ES-I3 (cell line): ENCODE results near the gene RNF144B.
"Not testable (repeated sequence)": the region's sequence is repeated elsewhere in the genome, so short reads cannot be mapped to it uniquely, and the experiment has no call there.

Source experiments
- H3K36me3 ChIP-seq: 2 replicates; pipeline ENCODE4 v1.6.1; 2013; ENCODE audit warnings: mild to moderate bottlenecking, low read length, control low read depth, moderate library complexity; ENCODE audit not compliant: insufficient read depth
- H3K4me1 ChIP-seq: 2 replicates; pipeline ENCODE4 v1.6.1; 2013; ENCODE audit warnings: mild to moderate bottlenecking, control low read depth, low read length; ENCODE audit not compliant: insufficient read depth
- H3K9ac ChIP-seq: 2 replicates; pipeline ENCODE4 v1.6.1; 2013; ENCODE audit warnings: low read depth, mild to moderate bottlenecking, low read length, moderate library complexity
- H3K9me3 ChIP-seq: 2 replicates; pipeline ENCODE4 v1.6.1; 2013; ENCODE audit warnings: mild to moderate bottlenecking, low read length, moderate library complexity; ENCODE audit not compliant: control insufficient read depth, insufficient read depth

Gene RNF144B

DNA sequence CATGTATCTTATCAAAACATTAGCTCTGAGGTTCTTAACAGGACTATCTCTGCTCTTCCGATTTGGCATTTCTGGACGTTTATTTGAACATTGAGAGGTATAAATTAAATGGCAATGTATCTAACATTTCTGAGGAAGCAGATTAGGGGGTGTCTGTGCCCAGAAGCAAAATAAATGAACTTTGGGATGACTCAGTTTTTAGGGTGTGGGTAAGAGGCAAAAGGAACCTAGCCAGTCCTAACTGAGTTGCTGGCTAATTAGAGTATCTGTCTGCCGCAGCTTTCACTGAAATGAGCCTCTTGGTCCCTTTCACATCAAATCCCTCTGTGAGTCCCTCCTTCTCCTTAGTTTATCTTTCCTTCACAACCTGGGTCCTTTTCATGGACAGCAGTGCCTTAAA lies 1.1 kb downstream of the RNF144B start:
- no peaks in the 10 kb centered on the region for H3K9me3 ChIP-seq
- peak overlapping the region; percentile 77 for H3K9ac ChIP-seq
- H3K36me3 ChIP-seq, result no peaks in the 10 kb centered on the region
- H3K4me1 ChIP-seq, result peaks cover 15% of the 10 kb centered on the region; the same call in 1 of the 2 replicates

DNA sequence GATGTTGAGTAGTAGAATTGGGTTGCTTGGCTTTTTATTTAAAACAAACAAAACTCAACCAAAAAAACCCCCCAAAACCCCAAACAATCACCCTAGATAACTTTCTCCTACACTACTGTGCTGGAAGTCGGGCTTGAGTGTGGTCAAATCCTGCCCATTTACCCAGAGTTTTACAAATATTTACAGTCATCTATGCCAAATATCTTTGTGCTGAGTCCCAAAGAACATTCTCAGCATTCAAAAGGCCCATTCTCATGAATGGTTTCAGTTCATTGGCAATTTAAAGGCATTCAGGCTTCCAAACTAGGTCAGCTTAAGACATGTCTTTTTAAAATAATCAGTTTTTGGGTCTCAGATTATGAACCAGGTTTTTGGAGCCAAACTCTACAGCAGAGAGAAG lies 1.8 kb downstream of the RNF144B start:
- Histone ChIP-seq H3K4me1 (peaks cover 15% of the 10 kb centered on the region; the same call in 1 of the 2 replicates), H3K9ac (peak overlapping the region; percentile 77), H3K36me3 (no peaks in the 10 kb centered on the region), H3K9me3 (no peaks in the 10 kb centered on the region)

DNA sequence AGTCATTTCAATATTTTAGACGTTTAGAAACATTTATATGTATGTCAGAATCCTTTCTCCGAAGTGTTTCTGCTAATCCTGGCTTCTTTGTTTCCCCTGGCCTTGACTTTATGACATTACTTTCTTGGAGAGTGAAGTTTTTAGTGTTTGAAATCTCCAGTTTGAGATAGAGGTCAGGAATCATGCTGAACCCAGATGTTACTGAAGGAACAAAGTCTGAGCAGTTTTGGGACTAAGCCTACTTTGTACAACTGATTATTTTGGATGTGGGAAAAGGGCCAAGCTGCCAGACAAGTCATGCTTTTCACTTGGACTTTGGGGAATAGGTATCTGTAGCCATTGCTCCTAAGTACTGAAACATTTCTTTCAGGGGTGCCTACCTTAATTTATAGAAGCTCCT lies 2.3 kb downstream of the RNF144B start:
- H3K4me1 ChIP-seq, result peaks cover 15% of the 10 kb centered on the region; the same call in 1 of the 2 replicates
- no peaks in the 10 kb centered on the region for H3K9me3 ChIP-seq
- no peaks in the 10 kb centered on the region for H3K36me3 ChIP-seq
- H3K9ac ChIP-seq, result peak overlapping the region; percentile 12; the same call in 1 of the 2 replicates

GRCh38 chr6:18390476-18390875 lies 3.3 kb downstream of the RNF144B start:
- no peaks in the 10 kb centered on the region for H3K9me3 ChIP-seq
- H3K9ac ChIP-seq, result no peak overlapping the region
- peaks cover 21% of the 10 kb centered on the region; the same call in 1 of the 2 replicates for H3K4me1 ChIP-seq
- H3K36me3 ChIP-seq, result no peaks in the 10 kb centered on the region

GRCh38 chr6:18391023-18391422 lies 3.9 kb downstream of the RNF144B start:
- H3K4me1 ChIP-seq, result peaks cover 27% of the 10 kb centered on the region; the same call in 1 of the 2 replicates
- no peaks in the 10 kb centered on the region for H3K9me3 ChIP-seq
- no peak overlapping the region for H3K9ac ChIP-seq
- H3K36me3 ChIP-seq, result no peaks in the 10 kb centered on the region

DNA sequence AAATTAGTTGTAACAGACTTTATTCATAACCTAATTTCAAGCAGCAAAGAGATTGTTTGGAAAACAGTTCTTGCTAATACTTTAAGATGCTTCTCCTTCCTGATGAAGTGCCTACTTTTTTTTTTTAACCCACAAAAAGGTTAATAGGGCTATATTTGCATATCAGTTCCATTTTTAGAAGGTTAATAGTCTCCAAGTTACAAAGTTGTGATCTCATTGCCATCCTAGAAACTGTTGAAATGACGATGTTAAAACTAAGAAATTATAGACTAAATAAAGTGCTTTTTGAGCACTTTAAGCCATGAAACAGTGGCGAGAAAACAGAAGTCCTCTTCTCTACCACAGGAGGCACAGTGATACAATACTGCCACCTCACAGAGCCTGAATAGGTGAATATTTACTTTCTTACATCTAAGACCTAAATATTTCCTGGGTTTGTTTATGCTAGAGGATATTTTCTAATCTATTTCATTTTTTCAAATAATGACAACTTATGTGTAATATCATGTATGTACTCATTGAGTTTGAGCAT lies 5.3 kb downstream of the RNF144B start:
- no peak overlapping the region for H3K9ac ChIP-seq
- H3K4me1 ChIP-seq, result peaks cover 28% of the 10 kb centered on the region
- H3K9me3 ChIP-seq, result no peaks in the 10 kb centered on the region
- no peaks in the 10 kb centered on the region; the same call in 1 of the 2 replicates for H3K36me3 ChIP-seq

GRCh38 chr6:18393698-18394097 lies 6.5 kb downstream of the RNF144B start:
- Histone ChIP-seq H3K9me3 (no peaks in the 10 kb centered on the region), H3K36me3 (no peaks in the 10 kb centered on the region; the same call in 1 of the 2 replicates), H3K9ac (no peak overlapping the region), H3K4me1 (peaks cover 28% of the 10 kb centered on the region)

DNA sequence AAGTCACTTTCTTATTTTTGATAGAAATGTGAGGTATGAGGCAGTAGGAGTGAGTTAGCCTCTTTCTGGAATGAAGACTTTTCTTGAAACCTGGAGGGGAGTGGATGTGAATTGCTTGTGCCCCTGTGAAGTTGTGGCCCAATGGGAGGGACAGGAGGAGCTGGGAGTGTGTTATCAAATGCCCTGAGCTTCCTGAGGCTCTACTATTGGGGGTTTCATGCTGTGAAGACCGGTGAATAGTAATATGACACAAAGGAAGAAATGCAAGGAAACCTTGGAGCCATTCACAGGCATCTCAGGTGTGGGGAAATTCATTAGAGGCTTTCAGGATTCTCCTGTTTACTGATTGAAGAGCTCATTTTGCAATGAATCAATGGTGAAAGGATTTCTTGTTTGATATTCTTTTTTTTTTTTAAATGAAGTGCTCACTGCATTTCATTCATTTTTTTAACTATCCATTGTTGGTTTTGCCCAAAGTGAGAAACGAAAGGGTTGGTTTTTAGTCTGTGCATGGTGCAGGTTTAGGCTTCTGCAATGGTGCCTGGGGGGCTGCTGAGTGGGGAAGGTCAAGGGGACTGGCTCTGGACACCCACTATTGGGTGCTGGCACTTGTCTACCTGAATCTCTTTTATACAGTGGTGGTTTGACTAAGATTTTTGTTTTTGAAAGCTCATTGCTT lies 8.2 kb downstream of the RNF144B start:
- no peaks in the 10 kb centered on the region; the same call in 1 of the 2 replicates for H3K36me3 ChIP-seq
- H3K9ac ChIP-seq, result no peak overlapping the region
- no peaks in the 10 kb centered on the region for H3K9me3 ChIP-seq
- peaks cover 29% of the 10 kb centered on the region for H3K4me1 ChIP-seq

GRCh38 chr6:18395856-18396197 lies 8.7 kb downstream of the RNF144B start:
- no peaks in the 10 kb centered on the region; the same call in 1 of the 2 replicates for H3K36me3 ChIP-seq
- H3K9ac ChIP-seq, result no peak overlapping the region
- no peaks in the 10 kb centered on the region for H3K9me3 ChIP-seq
- peaks cover 30% of the 10 kb centered on the region for H3K4me1 ChIP-seq

DNA sequence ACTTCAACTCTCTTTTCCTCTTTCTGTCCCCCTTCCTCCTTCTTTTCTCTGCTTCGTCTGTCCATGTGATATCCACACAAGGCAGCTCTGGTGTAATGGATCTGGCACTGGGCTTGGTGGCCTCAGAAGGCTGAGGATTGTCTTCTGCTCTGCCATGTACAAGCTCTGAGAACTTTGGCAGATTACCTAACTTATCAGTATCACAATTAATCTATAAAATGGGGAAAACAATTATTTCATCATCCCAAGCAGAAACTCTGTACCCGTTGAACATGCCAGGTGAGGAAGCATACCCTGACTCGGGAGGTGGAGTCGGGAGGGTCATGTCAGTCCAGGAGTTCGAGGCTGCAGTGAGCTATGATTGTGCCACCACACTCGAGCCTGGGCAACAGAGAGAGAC lies 10.6 kb downstream of the RNF144B start:
- H3K9ac ChIP-seq, result no peak overlapping the region
- H3K36me3 ChIP-seq, result no peaks in the 10 kb centered on the region; the same call in 1 of the 2 replicates
- H3K4me1 ChIP-seq, result peaks cover 29% of the 10 kb centered on the region
- no peaks in the 10 kb centered on the region for H3K9me3 ChIP-seq

- H3K9me3 ChIP-seq, H3K36me3 ChIP-seq, H3K9ac ChIP-seq: not testable (repeated sequence)
- H3K4me1 ChIP-seq, result peaks cover 29% of the 10 kb centered on the region
Measured at GRCh38 chr6:18398225-18398624, 11.1 kb downstream of the RNF144B start.

DNA sequence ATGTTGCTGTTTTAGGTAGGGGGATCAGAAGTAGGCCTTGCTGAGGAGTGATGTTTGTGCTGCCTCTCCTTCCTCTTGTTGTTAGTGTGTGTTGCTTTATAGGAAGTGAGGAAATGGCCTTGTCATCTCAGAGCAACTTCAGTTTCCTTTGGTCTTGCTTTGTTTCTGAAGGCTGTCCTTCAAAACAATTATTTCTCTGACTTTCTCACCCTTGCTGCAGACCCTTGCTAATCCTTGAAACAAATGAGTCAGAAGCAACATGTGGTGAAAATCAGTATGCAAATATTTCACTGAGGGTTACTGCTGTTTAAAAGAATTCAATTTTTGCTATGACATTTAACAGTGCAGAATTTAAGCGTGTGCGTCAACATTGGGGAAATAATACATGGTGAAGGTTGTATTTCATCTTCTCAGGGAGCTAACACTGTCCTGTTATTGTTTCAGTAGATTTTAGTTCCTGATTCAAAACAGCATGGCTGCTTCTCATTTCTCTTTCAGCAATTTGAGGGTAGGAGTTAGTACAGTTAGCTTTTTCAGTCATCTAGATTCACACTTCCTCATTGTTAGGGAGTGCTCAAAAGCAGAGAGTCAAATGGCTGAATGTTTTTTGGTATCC lies 13.8 kb downstream of the RNF144B start:
- no peaks in the 10 kb centered on the region for H3K9me3 ChIP-seq
- no peak overlapping the region for H3K9ac ChIP-seq
- H3K36me3 ChIP-seq, result no peaks in the 10 kb centered on the region; the same call in 1 of the 2 replicates
- peaks cover 23% of the 10 kb centered on the region for H3K4me1 ChIP-seq

- peaks cover 13% of the 10 kb centered on the region; the same call in 1 of the 2 replicates for H3K4me1 ChIP-seq
- H3K36me3 ChIP-seq, H3K9ac ChIP-seq, H3K9me3 ChIP-seq: not testable (repeated sequence)
Measured at GRCh38 chr6:18404965-18405364, 17.8 kb downstream of the RNF144B start.

DNA sequence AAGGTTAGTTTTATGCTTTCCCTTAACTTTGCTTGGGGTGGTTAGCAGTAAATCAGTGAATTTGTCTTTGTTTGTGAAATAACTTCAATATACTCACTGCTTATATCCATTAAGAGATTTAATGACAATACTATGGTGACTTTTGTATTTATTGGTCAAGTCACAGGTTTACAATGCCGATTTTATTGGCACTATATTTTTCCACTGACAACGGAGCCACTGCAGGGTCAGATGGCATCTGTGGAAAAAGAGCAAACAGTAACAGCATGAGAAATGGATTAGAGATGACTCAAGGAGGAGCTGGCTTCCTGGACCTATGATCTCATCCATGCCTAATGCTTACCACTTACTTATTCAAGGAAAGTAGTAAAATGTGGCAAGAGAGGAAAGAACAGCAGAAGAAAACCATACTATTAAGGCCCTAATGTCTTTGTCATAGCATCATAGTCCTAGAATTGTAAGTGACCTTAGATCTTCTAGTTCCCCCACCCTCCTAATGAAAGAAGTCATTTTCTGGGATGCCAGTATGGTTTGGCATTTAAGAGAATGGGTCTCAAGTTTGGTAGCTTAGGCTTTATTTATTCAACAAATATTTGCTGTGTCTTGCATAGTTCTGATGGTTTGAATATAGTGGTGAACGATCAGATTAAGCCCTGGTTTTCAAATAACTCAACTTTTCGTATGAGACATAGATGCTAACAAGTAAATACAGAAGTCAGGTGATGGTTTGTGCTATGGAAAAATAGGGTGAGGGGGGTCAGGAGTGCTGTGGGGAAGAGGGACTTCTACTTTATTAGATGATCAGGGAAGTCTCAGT lies 18.5 kb downstream of the RNF144B start:
- Histone ChIP-seq H3K9ac (no peak overlapping the region), H3K4me1 (peaks cover 8% of the 10 kb centered on the region; the same call in 1 of the 2 replicates), H3K36me3 (no peaks in the 10 kb centered on the region)

More for the DNA sequence above, 18.5 kb downstream of the RNF144B start:
- H3K9me3 ChIP-seq, result no peaks in the 10 kb centered on the region
